IMR-90 (cell line): ENCODE data around the gene MILR1. TPM values are rescaled to one million over a fixed set of nuclear protein-coding genes. Genes with fewer than 3 reads are reported as not detected.
A peak's percentile ranks its signal among the peaks of the same experiment; 100 is the strongest.

Source experiments
- ATAC-seq: fragments of 200-7000 bp; cut with Tn5 transposase; 2 replicates; pipeline ENCODE4 v1.9.1; 2020; ENCODE audit warnings: low read depth, mild to moderate bottlenecking, moderate library complexity
- BruUV-seq: library from RNA; stranded (reverse); fragments of 400-500 nt; replicated peaks from 2 replicates; lab custom pipeline; 2021; lab: Mats Ljungman, UMichigan
- CTCF ChIA-PET: fragments of 300-600 bp; formaldehyde crosslinking; extraction: SDS; loops from one replicate; lab custom pipeline; 2021; ENCODE audit warnings: antibody characterized with exemption; lab: Yijun Ruan, JAX
- POLR2A ChIA-PET: fragments of 300-600 bp; sonication (Branson Sonifier 250); formaldehyde crosslinking; loops from one replicate; lab custom pipeline; 2022; ENCODE audit warnings: antibody characterized with exemption; ENCODE audit not compliant: unreplicated experiment; lab: Charles Lee
- DNase-seq: peaks from one replicate; pipeline ENCODE4 v3.0.0; 2013
- H2AFZ ChIP-seq: replicated peaks from 2 replicates; pipeline ENCODE3; 2013; ENCODE audit warnings: low read length, mild to moderate bottlenecking; ENCODE audit not compliant: poor library complexity
- H2AK5ac ChIP-seq: 2 replicates; pipeline ENCODE4 v1.6.1; 2013; ENCODE audit warnings: low read depth, low read length, inconsistent platforms
- H2AK9ac ChIP-seq: replicated peaks from 2 replicates; pipeline ENCODE3; 2013; ENCODE audit warnings: mild to moderate bottlenecking, low read depth, low read length, moderate library complexity; ENCODE audit not compliant: poor library complexity
- H2BK120ac ChIP-seq: 2 replicates; pipeline ENCODE4 v1.6.1; 2013; ENCODE audit warnings: low read depth, low read length, inconsistent platforms
- H2BK15ac ChIP-seq: 3 replicates; pipeline ENCODE4 v1.6.1; 2013; ENCODE audit warnings: low read depth, low read length, inconsistent platforms
- H2BK20ac ChIP-seq: 2 replicates; pipeline ENCODE4 v1.6.1; 2013; ENCODE audit warnings: low read depth, mild to moderate bottlenecking, inconsistent platforms, low read length, moderate library complexity
- H2BK5ac ChIP-seq: 2 replicates; pipeline ENCODE4 v1.6.1; 2013; ENCODE audit warnings: mild to moderate bottlenecking, low read depth, low read length, inconsistent platforms; ENCODE audit not compliant: poor library complexity, severe bottlenecking
- H3K14ac ChIP-seq: replicated peaks from 2 replicates; pipeline ENCODE4 v1.6.1; 2013; ENCODE audit warnings: low read depth, low read length, inconsistent platforms
- H3K18ac ChIP-seq: 2 replicates; pipeline ENCODE4 v1.6.1; 2013; ENCODE audit warnings: low read depth, low read length, control low read depth
- H3K23ac ChIP-seq: 2 replicates; pipeline ENCODE4 v1.6.1; 2013; ENCODE audit warnings: low read depth, low read length, inconsistent platforms
- H3K27ac ChIP-seq: 2 replicates; pipeline ENCODE4 v1.5.1; 2013; ENCODE audit warnings: mild to moderate bottlenecking, control low read depth, low read length; ENCODE audit not compliant: insufficient read depth
- H3K27me3 ChIP-seq: 2 replicates; pipeline ENCODE4 v1.6.1; 2013; ENCODE audit warnings: low read length; ENCODE audit not compliant: control insufficient read depth, insufficient read depth
- H3K36me3 ChIP-seq: 2 replicates; pipeline ENCODE4 v1.6.1; 2013; ENCODE audit warnings: low read length, mixed read lengths; ENCODE audit not compliant: control insufficient read depth, insufficient read depth
- H3K4ac ChIP-seq: 2 replicates; pipeline ENCODE4 v1.6.1; 2013; ENCODE audit warnings: low read depth, low read length, inconsistent platforms
- H3K4me1 ChIP-seq: 2 replicates; pipeline ENCODE4 v1.6.1; 2013; ENCODE audit warnings: low read length, mixed read lengths; ENCODE audit not compliant: control insufficient read depth, insufficient read depth
- H3K4me2 ChIP-seq: 2 replicates; pipeline ENCODE4 v1.6.1; 2013; ENCODE audit warnings: low read depth, mild to moderate bottlenecking, control low read depth, low read length, moderate library complexity
- H3K4me3 ChIP-seq: 2 replicates; pipeline ENCODE4 v1.5.1; 2013; ENCODE audit warnings: low read depth, mild to moderate bottlenecking, control low read depth, low read length, moderate library complexity; ENCODE audit not compliant: insufficient read depth
- H3K56ac ChIP-seq: 2 replicates; pipeline ENCODE4 v1.6.1; 2013; ENCODE audit warnings: low read length, inconsistent platforms; ENCODE audit not compliant: insufficient read depth; ENCODE audit errors: extremely low read depth
- H3K79me1 ChIP-seq, 2 experiments: 2 replicates each; pipeline ENCODE4 v1.6.1; 2013; ENCODE audit warnings: low read length in 2 of 2, inconsistent platforms in 1 of 2, low read depth in 1 of 2
- H3K9ac ChIP-seq: 2 replicates; pipeline ENCODE4 v1.6.1; 2013; ENCODE audit warnings: low read depth, low read length, control low read depth
- H3K9me1 ChIP-seq: 2 replicates; pipeline ENCODE4 v1.6.1; 2013; ENCODE audit warnings: low read length, inconsistent platforms; ENCODE audit not compliant: insufficient read depth
- H3K9me3 ChIP-seq: 2 replicates; pipeline ENCODE4 v1.6.1; 2013; ENCODE audit warnings: low read length; ENCODE audit not compliant: control insufficient read depth, insufficient read depth
- H4K20me1 ChIP-seq: 2 replicates; pipeline ENCODE4 v1.6.1; 2013; ENCODE audit warnings: low read length, inconsistent platforms; ENCODE audit not compliant: insufficient read depth
- H4K5ac ChIP-seq: 2 replicates; pipeline ENCODE4 v1.6.1; 2013; ENCODE audit warnings: mild to moderate bottlenecking, low read depth, low read length, control low read depth
- H4K8ac ChIP-seq, 2 experiments: 2 replicates each; pipeline ENCODE4 v1.6.1; 2013; ENCODE audit warnings: low read depth in 2 of 2, low read length in 2 of 2, control low read depth in 1 of 2, inconsistent platforms in 1 of 2
- H4K91ac ChIP-seq: 2 replicates; pipeline ENCODE4 v1.6.1; 2013; ENCODE audit warnings: low read depth, low read length, inconsistent platforms; ENCODE audit not compliant: insufficient read depth
- CHD1 ChIP-seq: IDR thresholded peaks from 2 replicates; pipeline ENCODE4 v1.6.1; 2012; ENCODE audit warnings: low read depth, low read length, improper control_type of control experiment
- ELK1 ChIP-seq: fragments of 150-350 bp; IDR thresholded peaks from 2 replicates; pipeline ENCODE4 v1.6.1; 2016; ENCODE audit warnings: low read depth, mild to moderate bottlenecking, low read length, moderate library complexity, borderline replicate concordance
- MXI1 ChIP-seq: IDR thresholded peaks from 2 replicates; pipeline ENCODE4 v1.6.1; 2012; ENCODE audit warnings: low read depth, mild to moderate bottlenecking, low read length, moderate library complexity, borderline replicate concordance
- RAD21 ChIP-seq: IDR thresholded peaks from 2 replicates; pipeline ENCODE4 v1.6.1; 2012; ENCODE audit warnings: low read length, improper control_type of control experiment
- RCOR1 ChIP-seq: IDR thresholded peaks from 2 replicates; pipeline ENCODE4 v1.6.1; 2012; ENCODE audit warnings: mild to moderate bottlenecking, low read length, improper control_type of control experiment; ENCODE audit not compliant: insufficient replicate concordance
- RFX5 ChIP-seq: IDR thresholded peaks from 2 replicates; pipeline ENCODE4 v1.8.0; 2012; ENCODE audit warnings: low read depth, mild to moderate bottlenecking, low read length, moderate library complexity
- SMC3 ChIP-seq: fragments of 150-350 bp; IDR thresholded peaks from 2 replicates; pipeline ENCODE4 v1.6.1; 2016; ENCODE audit warnings: low read depth, mild to moderate bottlenecking, antibody characterized with exemption, low read length, moderate library complexity
- WGBS, 2 experiments: methylation state at CpG; one replicate each; pipeline versions ENCODE4 v1.1.5 to v1.1.7; 2013; ENCODE audit warnings: missing lambda C conversion rate in 2 of 2; ENCODE audit not compliant: insufficient read length in 1 of 2; ENCODE audit errors: extremely low coverage in 2 of 2; 5-methylcytosine and 5-hydroxymethylcytosine counted together
- dilution Hi-C: fragments of 300-500 bp; cut with HindIII; formaldehyde crosslinking; loops from one replicate; pipeline ENCODE4 v1.14.3; 2018; ENCODE audit warnings: low sequenced_read_pairs; ENCODE audit not compliant: unreplicated experiment
- in situ Hi-C: fragments of 300-500 bp; cut with MboI; formaldehyde crosslinking; loops from 3 replicates; pipeline ENCODE4 v1.14.3; 2019; ENCODE audit warnings: low sequenced_read_pairs, inconsistent platforms, mixed read lengths
- intact Hi-C: fragments of 100-400 bp; cut with micrococcal nuclease; formaldehyde crosslinking; loops from 2 replicates; pipeline ENCODE4 v1.10.0; 2022
- polyA plus RNA-seq, 3 experiments: library from polyadenylated mRNA; depleted of rRNA; stranded (reverse); fragments of >200 nt; gene quantifications; 2 replicates each; pipeline ENCODE4 v1.2.3, GENCODE V29; 2012; ENCODE audit warnings: low replicate concordance in 1 of 3
- total RNA-seq: library from RNA; depleted of rRNA; stranded (reverse); fragments of >200 nt; gene quantifications from 2 replicates; pipeline ENCODE4 v1.2.3, GENCODE V29; 2012
- TF ChIP-seq, protein P1 (sequence below): conservative IDR thresholded peaks from 2 replicates; pipeline ENCODE4 v1.5.1; 2012; ENCODE audit warnings: mild to moderate bottlenecking, low read depth, low read length, improper control_type of control experiment

MILR1 gene
- total and polyA plus RNA-seq, 2 of the 4 experiments (the other 2 are of a cell fraction), result 0.36 to 0.44 TPM

DNA sequence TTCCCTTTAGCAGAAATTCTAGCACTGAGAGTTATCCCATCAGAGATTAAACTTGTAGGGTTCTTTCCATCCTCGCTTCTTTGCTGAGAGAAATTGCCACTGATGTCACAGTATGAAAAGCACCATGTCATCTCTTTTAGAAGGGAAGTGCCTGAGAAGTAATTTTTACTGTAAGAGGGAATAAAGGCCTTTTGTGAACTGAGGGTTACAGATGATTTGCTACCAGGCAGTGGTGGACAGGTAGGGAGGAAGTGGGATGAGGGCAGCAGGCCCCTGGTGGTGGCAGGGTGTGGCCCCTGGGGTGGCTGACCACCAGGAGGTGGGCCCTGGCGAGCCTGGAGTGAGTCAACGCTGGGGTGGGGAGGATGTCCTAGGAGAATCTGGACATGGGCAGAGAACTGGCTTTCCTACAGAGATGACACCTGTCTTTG is 6.4 kb upstream of the MILR1 start:
- intact Hi-C loops, result no loop called here
- Histone ChIP-seq H3K56ac (no peak overlapping the region), H2BK5ac (no peak overlapping the region), H2AK5ac (no peak overlapping the region), H3K27me3 (0 out of 2 replicates have a peak, but pooled peaks cover 2% of the 10 kb centered on the region), H2AK9ac (no peak overlapping the region), H3K23ac (no peak overlapping the region), H2AFZ (peak overlapping the region; percentile 76), H4K91ac (no peak overlapping the region), H2BK120ac (no peak overlapping the region), H3K9ac (no peak overlapping the region), H3K36me3 (no peaks in the 10 kb centered on the region), H3K4ac (no peak overlapping the region), H3K27ac (no peak overlapping the region), H3K9me1 (no peaks in the 10 kb centered on the region), H4K20me1 (no peaks in the 10 kb centered on the region), H4K5ac (no peak overlapping the region), H4K8ac (no peak overlapping the region), H3K14ac (no peak overlapping the region), H3K4me1 (no peaks in the 10 kb centered on the region), H2BK15ac (no peak overlapping the region), H3K4me2 (no peak overlapping the region), H3K9me3 (peaks cover 12% of the 10 kb centered on the region), H3K4me3 (no peak overlapping the region), H3K18ac (no peak overlapping the region), H2BK20ac (no peak overlapping the region), H3K79me1 (no peaks in the 10 kb centered on the region)
- no TSS peak for BruUV-seq
- dilution Hi-C loops, result no loop called here
- no peak for DNase-seq
- in situ Hi-C loops, result no loop called here
- ATAC-seq, result no peak
- POLR2A ChIA-PET, result no interaction called here
- no peak for TF ChIP-seq CHD1
- TF ChIP-seq, protein P1, sequence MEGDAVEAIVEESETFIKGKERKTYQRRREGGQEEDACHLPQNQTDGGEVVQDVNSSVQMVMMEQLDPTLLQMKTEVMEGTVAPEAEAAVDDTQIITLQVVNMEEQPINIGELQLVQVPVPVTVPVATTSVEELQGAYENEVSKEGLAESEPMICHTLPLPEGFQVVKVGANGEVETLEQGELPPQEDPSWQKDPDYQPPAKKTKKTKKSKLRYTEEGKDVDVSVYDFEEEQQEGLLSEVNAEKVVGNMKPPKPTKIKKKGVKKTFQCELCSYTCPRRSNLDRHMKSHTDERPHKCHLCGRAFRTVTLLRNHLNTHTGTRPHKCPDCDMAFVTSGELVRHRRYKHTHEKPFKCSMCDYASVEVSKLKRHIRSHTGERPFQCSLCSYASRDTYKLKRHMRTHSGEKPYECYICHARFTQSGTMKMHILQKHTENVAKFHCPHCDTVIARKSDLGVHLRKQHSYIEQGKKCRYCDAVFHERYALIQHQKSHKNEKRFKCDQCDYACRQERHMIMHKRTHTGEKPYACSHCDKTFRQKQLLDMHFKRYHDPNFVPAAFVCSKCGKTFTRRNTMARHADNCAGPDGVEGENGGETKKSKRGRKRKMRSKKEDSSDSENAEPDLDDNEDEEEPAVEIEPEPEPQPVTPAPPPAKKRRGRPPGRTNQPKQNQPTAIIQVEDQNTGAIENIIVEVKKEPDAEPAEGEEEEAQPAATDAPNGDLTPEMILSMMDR, result no peak
- TF ChIP-seq MXI1, result no peak
- TF ChIP-seq RAD21, result no peak
- no peak for TF ChIP-seq RFX5
- no peak for TF ChIP-seq RCOR1
- TF ChIP-seq SMC3, result no peak
- no peak for TF ChIP-seq ELK1
- CTCF ChIA-PET, result no interaction called here
- WGBS, 2 experiments, result no CpG with 5 or more reads among the region's 3 CpGs
